Measurements from ENCODE around the gene CUX1.
"Not testable (repeated sequence)": the region's sequence is repeated elsewhere in the genome, so short reads cannot be mapped to it uniquely, and the experiment has no call there.

The CUX1 gene

GRCh38 chr7:102291056-102291915, 473.9 kb downstream of the CUX1 start:
- in situ Hi-C loops (cut with MboI; ENCODE audit: low sequenced_read_pairs) = no loop called here

GRCh38 chr7:102291916-102292267, 474.5 kb downstream of the CUX1 start:
- in situ Hi-C loops (cut with MboI; ENCODE audit: low sequenced_read_pairs) = no loop called here

- in situ Hi-C loops (cut with MboI; ENCODE audit: low sequenced_read_pairs) = no loop called here
These were observed 475.7 kb downstream of the CUX1 start for GRCh38 chr7:102292813-102293798.

GRCh38 chr7:102294589-102294988, 477.2 kb downstream of the CUX1 start:
- in situ Hi-C loops (cut with MboI; ENCODE audit: low sequenced_read_pairs) = no loop called here

GRCh38 chr7:102295346-102296178, 478.1 kb downstream of the CUX1 start:
- in situ Hi-C loops (cut with MboI; ENCODE audit: low sequenced_read_pairs) = no loop called here

- in situ Hi-C loops (cut with MboI; ENCODE audit: low sequenced_read_pairs) = no loop called here
These were observed 478.7 kb downstream of the CUX1 start for GRCh38 chr7:102296179-102296438.

- in situ Hi-C loops (cut with MboI; ENCODE audit: low sequenced_read_pairs) = no loop called here
These were observed 479.1 kb downstream of the CUX1 start for GRCh38 chr7:102296514-102296913.

- in situ Hi-C loops (cut with MboI; ENCODE audit: low sequenced_read_pairs) = no loop called here
These were observed 480.2 kb downstream of the CUX1 start for GRCh38 chr7:102297487-102298218.

- in situ Hi-C loops (cut with MboI; ENCODE audit: low sequenced_read_pairs) = no loop called here
These were observed 483.3 kb downstream of the CUX1 start for GRCh38 chr7:102300643-102301221.

- in situ Hi-C loops (cut with MboI; ENCODE audit: low sequenced_read_pairs) = not testable (repeated sequence)
These were observed 483.9 kb downstream of the CUX1 start for GRCh38 chr7:102301367-102301766.

GRCh38 chr7:102302025-102302424, 484.6 kb downstream of the CUX1 start:
- in situ Hi-C loops (cut with MboI; ENCODE audit: low sequenced_read_pairs) = no loop called here

GRCh38 chr7:102303669-102304422, 486.4 kb downstream of the CUX1 start:
- in situ Hi-C loops (cut with MboI; ENCODE audit: low sequenced_read_pairs) = no loop called here

GRCh38 chr7:102304668-102305067, 487.2 kb downstream of the CUX1 start:
- in situ Hi-C loops (cut with MboI; ENCODE audit: low sequenced_read_pairs) = no loop called here

- in situ Hi-C loops (cut with MboI; ENCODE audit: low sequenced_read_pairs) = no loop called here
These were observed 488.2 kb downstream of the CUX1 start for GRCh38 chr7:102305414-102306268.

- in situ Hi-C loops (cut with MboI; ENCODE audit: low sequenced_read_pairs) = no loop called here
These were observed 489.7 kb downstream of the CUX1 start for GRCh38 chr7:102306916-102307677.

GRCh38 chr7:102310414-102310815, 493.0 kb downstream of the CUX1 start:
- in situ Hi-C loops (cut with MboI; ENCODE audit: low sequenced_read_pairs) = no loop called here

- in situ Hi-C loops (cut with MboI; ENCODE audit: low sequenced_read_pairs) = no loop called here
These were observed 494.9 kb downstream of the CUX1 start for GRCh38 chr7:102312317-102312716.
